B cell (primary cell): Measurements from ENCODE around the gene MRPL55. TPM values are rescaled to one million over a fixed set of nuclear protein-coding genes. Genes with fewer than 3 reads are reported as not detected.

ENCODE experiments used
- ATAC-seq: fragments of 200-7000 bp; cut with Tn5 transposase; one replicate; pipeline ENCODE4 v1.10.0; 2021; ENCODE audit warnings: low read depth, mild to moderate bottlenecking, moderate number of reproducible peaks, moderate library complexity
- CTCF ChIA-PET: fragments of 350-600 bp; sonication (Branson Sonifier 250); formaldehyde crosslinking; loops from one replicate; lab custom pipeline; 2021; ENCODE audit warnings: antibody characterized with exemption, inconsistent platforms; lab: Charles Lee
- POLR2A ChIA-PET: fragments of 350-600 bp; sonication (Branson Sonifier 250); formaldehyde crosslinking; loops from one replicate; lab custom pipeline; 2021; ENCODE audit warnings: antibody characterized with exemption; lab: Charles Lee
- DNase-seq: peaks from one replicate; pipeline ENCODE4 v3.0.0; 2013
- H2AFZ ChIP-seq: 2 replicates; pipeline ENCODE4 v1.6.1; 2012; ENCODE audit warnings: mild to moderate bottlenecking, low read depth, low read length; ENCODE audit not compliant: insufficient read depth, poor library complexity, severe bottlenecking
- H3K27ac ChIP-seq, 2 donors: 1 replicate in 1 of 2; 2 replicates in 1 of 2; pipeline ENCODE4 v1.5.1; 2012 to 2013; ENCODE audit warnings: low read length in 2 of 2, mild to moderate bottlenecking in 2 of 2, moderate library complexity in 1 of 2
- H3K27me3 ChIP-seq, 4 experiments: fragments of 200-600 bp in 1 of 4; sonication (generic) in 1 of 4; replicated peaks in 1 of 4; 1 replicate in 2 of 4; 2 replicates in 2 of 4; pipeline versions ENCODE4 v1.6.1 to v1.7.0; 2013 to 2016; ENCODE audit warnings: low read length in 3 of 4, mild to moderate bottlenecking in 2 of 4, mixed read lengths in 1 of 4, moderate library complexity in 1 of 4; ENCODE audit not compliant: insufficient read depth in 4 of 4, control insufficient read depth in 3 of 4; ENCODE audit errors: control extremely low read depth in 1 of 4
- H3K36me3 ChIP-seq, 2 experiments: replicated peaks in 1 of 2; 1 replicate in 1 of 2; 2 replicates in 1 of 2; pipeline versions ENCODE4 v1.6.1 to v1.7.1; 2013; ENCODE audit warnings: low read length in 1 of 2; ENCODE audit not compliant: insufficient read depth in 2 of 2, control insufficient read depth in 1 of 2; ENCODE audit errors: control extremely low read depth in 1 of 2, extremely low read depth in 1 of 2
- H3K4me1 ChIP-seq, 2 donors: fragments of 200-600 bp in 1 of 2; sonication (generic) in 1 of 2; 1 replicate in 1 of 2; 2 replicates in 1 of 2; pipeline versions ENCODE4 v1.5.1 to v1.6.1; 2013 to 2017; ENCODE audit warnings: low read length in 2 of 2; ENCODE audit not compliant: control insufficient read depth in 2 of 2, insufficient read depth in 2 of 2
- H3K4me2 ChIP-seq: replicated peaks from 2 replicates; pipeline ENCODE3; 2012; ENCODE audit warnings: mild to moderate bottlenecking, low read depth, low read length; ENCODE audit not compliant: poor library complexity, severe bottlenecking
- H3K4me3 ChIP-seq, 5 experiments: fragments of 200-600 bp in 1 of 5; sonication (generic) in 1 of 5; 1 replicate in 3 of 5; 2 replicates in 2 of 5; pipeline versions ENCODE4 v1.5.1 to v1.7.0; 2011 to 2016; ENCODE audit warnings: low read length in 4 of 5, mild to moderate bottlenecking in 4 of 5, low read depth in 2 of 5, control low read depth in 1 of 5, moderate library complexity in 1 of 5; ENCODE audit not compliant: insufficient read depth in 1 of 5; ENCODE audit errors: control extremely low read depth in 1 of 5, extremely low read depth in 1 of 5
- H3K79me2 ChIP-seq: fragments of 200-600 bp; sonication (generic); one replicate; pipeline ENCODE4 v1.6.0; 2016; ENCODE audit warnings: low read length; ENCODE audit not compliant: control insufficient read depth, insufficient read depth
- H3K9ac ChIP-seq: fragments of 200-600 bp; sonication (generic); 2 replicates; pipeline ENCODE4 v1.6.1; 2017; ENCODE audit warnings: mild to moderate bottlenecking, low read length, moderate library complexity
- H3K9me3 ChIP-seq, 3 donors: one replicate each; pipeline versions ENCODE4 v1.6.1 to v1.7.1; 2013; ENCODE audit warnings: low read length in 2 of 3; ENCODE audit not compliant: control insufficient read depth in 2 of 3, insufficient read depth in 1 of 3; ENCODE audit errors: control extremely low read depth in 1 of 3
- H4K20me1 ChIP-seq: 2 replicates; pipeline ENCODE4 v1.6.0; 2012; ENCODE audit warnings: mild to moderate bottlenecking, low read length; ENCODE audit not compliant: insufficient read depth, control insufficient read depth, poor library complexity, severe bottlenecking
- H3K27ac Mint-ChIP-seq: one replicate; pipeline ENCODE4 v1.8.0; 2021; ENCODE audit warnings: mixed read lengths
- H3K27me3 Mint-ChIP-seq: one replicate; pipeline ENCODE4 v1.8.0; 2021; ENCODE audit warnings: mixed read lengths
- H3K4me1 Mint-ChIP-seq: one replicate; pipeline ENCODE4 v1.8.0; 2021; ENCODE audit warnings: mixed read lengths
- H3K4me3 Mint-ChIP-seq: one replicate; pipeline ENCODE4 v1.8.0; 2021; ENCODE audit warnings: mixed read lengths
- H3K9me3 Mint-ChIP-seq: one replicate; pipeline ENCODE4 v1.8.0; 2022; ENCODE audit warnings: mixed read lengths; ENCODE audit not compliant: insufficient read depth
- CTCF ChIP-seq: fragments of 200-600 bp; IDR thresholded peaks from one replicate; pipeline ENCODE4 v1.8.0; 2022; ENCODE audit warnings: antibody characterized with exemption, mild to moderate bottlenecking
- EZH2 ChIP-seq: IDR thresholded peaks from 2 replicates; pipeline ENCODE4 v1.6.1; 2012; ENCODE audit warnings: borderline replicate concordance, low read depth, mild to moderate bottlenecking, moderate library complexity, low read length; ENCODE audit not compliant: insufficient read depth, poor library complexity, severe bottlenecking
- WGBS: methylation state at CpG from one replicate; pipeline ENCODE4 v1.1.5; 2013; ENCODE audit warnings: missing lambda C conversion rate; ENCODE audit not compliant: insufficient coverage; 5-methylcytosine and 5-hydroxymethylcytosine counted together
- intact Hi-C: fragments of 100-400 bp; cut with micrococcal nuclease; formaldehyde crosslinking; loops from one replicate; pipeline ENCODE4 v1.10.0; 2022
- polyA plus RNA-seq: library from polyadenylated mRNA; depleted of rRNA; stranded (reverse); fragments of >200 nt; gene quantifications from 2 replicates; pipeline ENCODE4 v1.2.3, GENCODE V29; 2012
- total RNA-seq, 2 donors: library from RNA; stranded (reverse); fragments of 120-200 nt in 1 of 2; gene quantifications; 1 replicate in 1 of 2; 2 replicates in 1 of 2; pipeline versions ENCODE4 v1.2.3 to v1.2.4, GENCODE V29; 2013 to 2022

Gene MRPL55
- total and polyA plus RNA-seq, 2 donors (not counting 1 experiment from before 2014, with no cell fraction given), result 38.9 to 297 TPM

DNA sequence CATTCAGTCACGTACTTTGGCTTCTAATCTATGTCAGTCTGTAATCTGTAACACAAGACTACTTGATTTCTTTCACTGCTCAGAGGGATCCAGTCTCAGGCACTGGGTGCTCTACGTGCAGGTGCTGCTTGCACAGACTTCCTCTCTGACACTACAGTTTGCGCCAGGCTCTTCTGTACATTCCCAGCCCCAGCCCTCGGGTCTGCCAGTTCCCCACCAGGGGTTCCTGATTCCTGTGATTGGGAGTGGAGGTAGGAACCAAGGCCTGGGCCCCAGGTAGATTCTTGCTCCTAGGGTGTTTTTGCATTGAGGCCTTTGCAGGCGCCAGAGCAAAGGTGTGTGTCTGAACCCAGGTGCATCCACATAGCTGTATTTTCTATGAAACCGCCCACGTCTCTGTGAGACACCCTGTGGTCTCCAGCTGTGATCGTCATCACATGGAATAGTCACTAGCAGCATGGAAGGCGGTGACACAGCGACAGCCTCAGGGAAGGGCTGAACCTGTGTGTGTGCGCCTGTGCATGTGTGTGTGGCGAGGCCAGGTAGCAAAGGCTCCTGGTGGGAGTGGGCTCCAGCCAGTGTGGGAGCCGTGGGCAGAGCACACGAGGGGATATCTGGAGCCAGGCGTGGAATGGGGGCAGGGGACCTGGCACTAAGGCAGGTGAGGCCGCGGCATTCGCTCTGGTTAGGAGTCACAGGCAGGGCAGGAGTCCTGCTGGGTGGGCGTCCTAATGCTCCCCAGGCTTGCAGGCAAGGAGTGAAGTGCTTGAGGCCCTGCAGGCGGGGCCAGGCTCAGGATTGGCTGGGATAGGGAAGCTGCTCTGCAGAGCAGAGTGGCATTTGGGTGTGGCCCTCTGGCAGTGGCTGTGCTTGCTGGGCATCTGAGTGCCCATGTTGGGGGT is 45.8 kb upstream of the MRPL55 start:
- Mint-ChIP-seq H3K27me3 (peaks cover 3% of the 10 kb centered on the region), H3K9me3 (no peaks in the 10 kb centered on the region), H3K4me3 (no peak overlapping the region), H3K4me1 (no peaks in the 10 kb centered on the region), H3K27ac (no peak overlapping the region)
- no peak for TF ChIP-seq CTCF
- TF ChIP-seq EZH2, result no peak
- H3K4me3 ChIP-seq, result no peak overlapping the region
- H3K4me2 ChIP-seq, result no peak overlapping the region
- DNase-seq (no peak), ATAC-seq (no peak)
- intact Hi-C loops, result no loop called here
- H3K9ac ChIP-seq, result no peak overlapping the region
- peaks cover 2% of the 10 kb centered on the region for H4K20me1 ChIP-seq
- ChIA-PET CTCF (no interaction called here), POLR2A (no interaction called here)
- H3K9me3 ChIP-seq, result peaks cover 0 to 2% (median 0%) of the 10 kb centered on the region in 3 donors
- WGBS, result 81% methylated on average over 19 of the region's 20 CpGs
- H3K36me3 ChIP-seq, result no peaks in the 10 kb centered on the region
- H2AFZ ChIP-seq, result no peak overlapping the region
- H3K27ac ChIP-seq, result no peak overlapping the region
- no peaks in the 10 kb centered on the region for H3K79me2 ChIP-seq
- peaks cover 0 to 19% (median 0%) of the 10 kb centered on the region in 4 experiments for H3K27me3 ChIP-seq
- H3K4me1 ChIP-seq, result peaks cover 0 to 3% of the 10 kb centered on the region in 2 donors
